ENCODE measurements around the gene SIK3. TPM values are rescaled to one million over a fixed set of nuclear protein-coding genes. Genes with fewer than 3 reads are reported as not detected.

The SIK3 gene
- total RNA-seq, 2 experiments from 2014 or later = 36.4 to 43.0 TPM

- POLR2A ChIA-PET = interaction anchor here (1.0 kb wide), 1 partner anchor 17 kb away, joined by 3 read pairs; no protein-coding TSS in a partner anchor
- Mint-ChIP-seq H3K27me3 (no peaks in the 10 kb centered on the region), H3K27ac (peak overlapping the region; percentile 32), H3K36me3 (ENCODE audit: low read depth) (peaks cover 5% of the 10 kb centered on the region), H3K4me1 (peaks cover 77% of the 10 kb centered on the region), H3K9me3 (no peaks in the 10 kb centered on the region), H3K4me3 (peak overlapping the region; percentile 2)
- DNase-seq = no peak
- CTCF ChIA-PET = no interaction called here
Observed at GRCh38 chr11:117022526-117022925, 75.7 kb downstream of the SIK3 start.

- no peaks in the 10 kb centered on the region for H3K27me3 Mint-ChIP-seq
- CTCF ChIA-PET = interaction anchor here (1.1 to 1.4 kb wide), 2 partner anchors 10 kb away, joined by 3 read pairs; no protein-coding TSS in a partner anchor
- peaks cover 2% of the 10 kb centered on the region for H3K9me3 Mint-ChIP-seq
- H3K4me3 Mint-ChIP-seq = no peak overlapping the region
- DNase-seq = no peak
- H3K36me3 Mint-ChIP-seq (ENCODE audit: low read depth) = peaks cover 5% of the 10 kb centered on the region
- H3K27ac Mint-ChIP-seq = no peak overlapping the region
- peaks cover 64% of the 10 kb centered on the region for H3K4me1 Mint-ChIP-seq
- POLR2A ChIA-PET = interaction anchor here (0.9 kb wide), 1 partner anchor 18 kb away, joined by 4 read pairs; no protein-coding TSS in a partner anchor
Observed at GRCh38 chr11:117020869-117021564, 77.2 kb downstream of the SIK3 start.

DNA sequence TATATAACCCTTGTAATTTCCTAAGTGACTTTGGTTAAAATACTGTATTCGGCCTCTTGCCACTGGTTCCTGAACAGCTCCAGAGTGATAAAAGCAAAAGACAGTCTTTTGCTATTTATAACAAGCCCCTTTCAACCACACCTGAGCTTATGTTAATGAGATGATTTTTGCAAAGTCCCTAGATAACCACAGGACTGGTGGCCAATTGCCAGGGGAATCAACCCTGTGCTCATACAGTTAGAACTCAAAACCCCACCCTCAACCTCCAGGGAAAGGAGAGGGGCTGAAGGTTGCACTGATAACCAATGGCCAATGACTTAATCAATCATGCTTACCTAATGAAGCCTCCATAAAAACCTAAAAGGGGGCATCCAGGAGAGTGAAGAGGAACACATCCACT is 77.9 kb downstream of the SIK3 start:
- Mint-ChIP-seq H3K4me1 (peaks cover 59% of the 10 kb centered on the region), H3K4me3 (no peak overlapping the region), H3K27ac (no peak overlapping the region), H3K36me3 (ENCODE audit: low read depth) (peaks cover 5% of the 10 kb centered on the region), H3K27me3 (no peaks in the 10 kb centered on the region), H3K9me3 (peaks cover 2% of the 10 kb centered on the region)
- no peak for DNase-seq
- POLR2A ChIA-PET = interaction anchor here (0.6 to 1.4 kb wide), 5 partner anchors 9 to 90 kb away, joined by 3 to 6 read pairs (median 3); partner anchors contain the start of gene SIK3
- CTCF ChIA-PET = interaction anchor here (0.8 to 1.4 kb wide), 2 partner anchors 9 to 20 kb away, joined by 3 read pairs; no protein-coding TSS in a partner anchor

- CTCF ChIA-PET = interaction anchor here (0.8 to 1.4 kb wide), 2 partner anchors 9 to 20 kb away, joined by 3 read pairs; no protein-coding TSS in a partner anchor
- H3K36me3 Mint-ChIP-seq (ENCODE audit: low read depth) = peaks cover 5% of the 10 kb centered on the region
- peaks cover 2% of the 10 kb centered on the region for H3K9me3 Mint-ChIP-seq
- POLR2A ChIA-PET = interaction anchor here (0.6 to 1.4 kb wide), 5 partner anchors 8 to 90 kb away, joined by 3 to 6 read pairs (median 3); partner anchors contain the start of gene SIK3
- peaks cover 54% of the 10 kb centered on the region for H3K4me1 Mint-ChIP-seq
- no peaks in the 10 kb centered on the region for H3K27me3 Mint-ChIP-seq
- no peak overlapping the region for H3K4me3 Mint-ChIP-seq
- no peak overlapping the region for H3K27ac Mint-ChIP-seq
- no peak for DNase-seq
Observed at GRCh38 chr11:117019871-117020270, 78.4 kb downstream of the SIK3 start.

- Mint-ChIP-seq H3K4me1 (peaks cover 37% of the 10 kb centered on the region), H3K36me3 (ENCODE audit: low read depth) (peaks cover 5% of the 10 kb centered on the region), H3K27ac (no peak overlapping the region), H3K9me3 (peaks cover 2% of the 10 kb centered on the region), H3K4me3 (no peak overlapping the region), H3K27me3 (no peaks in the 10 kb centered on the region)
- DNase-seq = no peak
- ChIA-PET POLR2A (interaction anchor here (1.1 to 1.3 kb wide), 3 partner anchors 12 to 162 kb away, joined by 3 to 4 read pairs (median 4); no protein-coding TSS in a partner anchor), CTCF (interaction anchor here (1.5 kb wide), 1 partner anchor 181 kb away, joined by 4 read pairs; no protein-coding TSS in a partner anchor)
Observed at GRCh38 chr11:117017456-117017855, 80.8 kb downstream of the SIK3 start.

- no peak for DNase-seq
- Mint-ChIP-seq H3K4me1 (peaks cover 39% of the 10 kb centered on the region), H3K4me3 (no peak overlapping the region), H3K27ac (no peak overlapping the region), H3K36me3 (ENCODE audit: low read depth) (peaks cover 5% of the 10 kb centered on the region), H3K9me3 (peaks cover 2% of the 10 kb centered on the region), H3K27me3 (no peaks in the 10 kb centered on the region)
- CTCF ChIA-PET = interaction anchor here (1.5 kb wide), 1 partner anchor 181 kb away, joined by 4 read pairs; no protein-coding TSS in a partner anchor
- POLR2A ChIA-PET = interaction anchor here (0.5 to 1.3 kb wide), 4 partner anchors 10 to 163 kb away, joined by 3 to 4 read pairs (median 3); no protein-coding TSS in a partner anchor
Observed at GRCh38 chr11:117016747-117017146, 81.5 kb downstream of the SIK3 start.

GRCh38 chr11:117016246-117016645 is 82.0 kb downstream of the SIK3 start:
- H3K27me3 Mint-ChIP-seq = no peaks in the 10 kb centered on the region
- H3K4me3 Mint-ChIP-seq = no peak overlapping the region
- H3K27ac Mint-ChIP-seq = no peak overlapping the region
- no peak for DNase-seq
- peaks cover 40% of the 10 kb centered on the region for H3K4me1 Mint-ChIP-seq
- ChIA-PET POLR2A (interaction anchor here (0.5 to 1.2 kb wide), 2 partner anchors 9 to 12 kb away, joined by 3 read pairs; no protein-coding TSS in a partner anchor), CTCF (interaction anchor here (1.5 kb wide), 1 partner anchor 180 kb away, joined by 4 read pairs; no protein-coding TSS in a partner anchor)
- H3K36me3 Mint-ChIP-seq (ENCODE audit: low read depth) = peaks cover 5% of the 10 kb centered on the region
- peaks cover 2% of the 10 kb centered on the region for H3K9me3 Mint-ChIP-seq

GRCh38 chr11:117011541-117011898 is 86.7 kb downstream of the SIK3 start:
- ChIA-PET CTCF (interaction anchor here (0.6 to 2.2 kb wide), 5 partner anchors 9 to 176 kb away, joined by 3 to 6 read pairs (median 4); no protein-coding TSS in a partner anchor), POLR2A (interaction anchor here (0.7 to 2.5 kb wide), 9 partner anchors 8 to 87 kb away, joined by 3 to 18 read pairs (median 4); partner anchors contain the start of gene SIK3)
- H3K36me3 Mint-ChIP-seq (ENCODE audit: low read depth) = no peaks in the 10 kb centered on the region
- H3K9me3 Mint-ChIP-seq = peaks cover under 1% of the 10 kb centered on the region
- H3K4me3 Mint-ChIP-seq = no peak overlapping the region
- H3K27me3 Mint-ChIP-seq = no peaks in the 10 kb centered on the region
- peak overlapping the region; percentile 63 for H3K27ac Mint-ChIP-seq
- H3K4me1 Mint-ChIP-seq = peaks cover 29% of the 10 kb centered on the region
- DNase-seq = no peak

DNA sequence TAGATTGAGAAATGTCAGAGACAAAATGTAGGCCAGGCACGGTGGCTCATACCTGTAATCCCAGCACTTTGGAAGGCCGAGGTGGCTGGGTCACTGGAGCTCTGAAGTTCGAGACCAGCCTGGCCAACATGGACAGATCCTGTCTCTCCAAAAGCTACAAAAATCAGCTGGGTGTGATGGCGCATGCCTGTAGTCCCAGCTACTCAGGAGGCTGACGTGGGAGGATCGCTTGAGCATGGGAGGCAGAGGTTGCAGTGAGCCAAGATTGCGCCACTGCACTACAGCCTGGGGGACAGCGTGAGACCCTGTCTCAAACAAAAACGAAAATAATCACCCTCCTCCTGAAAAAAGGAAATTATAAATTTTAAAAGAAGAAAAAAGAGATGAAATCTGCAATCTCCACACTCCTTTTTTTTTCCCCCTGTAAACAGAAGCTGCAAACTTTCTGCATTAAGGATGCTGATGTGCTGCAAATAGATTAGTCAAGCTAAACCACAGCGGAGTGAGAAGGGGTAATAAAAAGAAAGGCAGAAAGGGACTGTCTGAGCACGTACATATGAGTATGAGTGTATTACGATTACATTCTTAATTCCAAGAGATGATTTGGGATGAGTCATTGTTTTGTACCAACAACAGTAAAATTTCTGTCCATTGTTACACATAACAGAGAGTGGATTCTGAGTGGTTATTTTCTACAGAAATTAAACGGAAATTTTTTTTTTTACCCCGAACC is 87.3 kb downstream of the SIK3 start:
- H3K4me1 Mint-ChIP-seq = peaks cover 34% of the 10 kb centered on the region
- POLR2A ChIA-PET = interaction anchor here (0.7 to 2.5 kb wide), 9 partner anchors 8 to 88 kb away, joined by 3 to 18 read pairs (median 4); partner anchors contain the start of gene SIK3
- CTCF ChIA-PET = interaction anchor here (0.6 to 2.2 kb wide), 5 partner anchors 8 to 175 kb away, joined by 3 to 6 read pairs (median 4); no protein-coding TSS in a partner anchor

GRCh38 chr11:117009905-117010605 is 88.2 kb downstream of the SIK3 start:
- H3K27me3 Mint-ChIP-seq = no peaks in the 10 kb centered on the region
- CTCF ChIA-PET = interaction anchor here (1.4 kb wide), 1 partner anchor 10 kb away, joined by 3 read pairs; no protein-coding TSS in a partner anchor
- POLR2A ChIA-PET = interaction anchor here (1.7 to 2.5 kb wide), 2 partner anchors 16 to 80 kb away, joined by 5 to 18 read pairs; no protein-coding TSS in a partner anchor
- no peak for DNase-seq
- no peaks in the 10 kb centered on the region for H3K9me3 Mint-ChIP-seq
- H3K4me3 Mint-ChIP-seq = no peak overlapping the region
- H3K4me1 Mint-ChIP-seq = peaks cover 42% of the 10 kb centered on the region
- H3K27ac Mint-ChIP-seq = no peak overlapping the region
- no peaks in the 10 kb centered on the region for H3K36me3 Mint-ChIP-seq (ENCODE audit: low read depth)

More for the DNA sequence above, 87.3 kb downstream of the SIK3 start:
- no peak for DNase-seq
- Mint-ChIP-seq H3K4me3 (no peak overlapping the region), H3K36me3 (ENCODE audit: low read depth) (no peaks in the 10 kb centered on the region), H3K27me3 (no peaks in the 10 kb centered on the region), H3K9me3 (no peaks in the 10 kb centered on the region), H3K27ac (peak overlapping the region; percentile 63)

- CTCF ChIA-PET = no interaction called here
- POLR2A ChIA-PET = no interaction called here
- Mint-ChIP-seq H3K9me3 (no peaks in the 10 kb centered on the region), H3K4me1 (peaks cover 56% of the 10 kb centered on the region), H3K36me3 (ENCODE audit: low read depth) (peaks cover 10% of the 10 kb centered on the region), H3K4me3 (no peak overlapping the region), H3K27ac (no peak overlapping the region), H3K27me3 (no peaks in the 10 kb centered on the region)
- DNase-seq = no peak
Observed at GRCh38 chr11:117005758-117006157, 92.5 kb downstream of the SIK3 start.
